SH-SY5Y (cell line): Measurements from ENCODE around the gene BMPR1B.

Experiments
- GATA2 ChIP-seq: IDR thresholded peaks from 2 replicates; pipeline ENCODE4 v1.6.1; 2011; ENCODE audit warnings: mild to moderate bottlenecking, low read depth, low read length
- GATA3 ChIP-seq: IDR thresholded peaks from 2 replicates; pipeline ENCODE4 v1.6.1; 2011; ENCODE audit warnings: low read depth, mild to moderate bottlenecking, low read length, moderate library complexity

- TF ChIP-seq GATA2 (no peak), GATA3 (no peak)
These were observed 61.8 kb downstream of the BMPR1B start for GRCh38 chr4:94819371-94820168.
